Measurements from ENCODE around the gene CHST2.

DNA sequence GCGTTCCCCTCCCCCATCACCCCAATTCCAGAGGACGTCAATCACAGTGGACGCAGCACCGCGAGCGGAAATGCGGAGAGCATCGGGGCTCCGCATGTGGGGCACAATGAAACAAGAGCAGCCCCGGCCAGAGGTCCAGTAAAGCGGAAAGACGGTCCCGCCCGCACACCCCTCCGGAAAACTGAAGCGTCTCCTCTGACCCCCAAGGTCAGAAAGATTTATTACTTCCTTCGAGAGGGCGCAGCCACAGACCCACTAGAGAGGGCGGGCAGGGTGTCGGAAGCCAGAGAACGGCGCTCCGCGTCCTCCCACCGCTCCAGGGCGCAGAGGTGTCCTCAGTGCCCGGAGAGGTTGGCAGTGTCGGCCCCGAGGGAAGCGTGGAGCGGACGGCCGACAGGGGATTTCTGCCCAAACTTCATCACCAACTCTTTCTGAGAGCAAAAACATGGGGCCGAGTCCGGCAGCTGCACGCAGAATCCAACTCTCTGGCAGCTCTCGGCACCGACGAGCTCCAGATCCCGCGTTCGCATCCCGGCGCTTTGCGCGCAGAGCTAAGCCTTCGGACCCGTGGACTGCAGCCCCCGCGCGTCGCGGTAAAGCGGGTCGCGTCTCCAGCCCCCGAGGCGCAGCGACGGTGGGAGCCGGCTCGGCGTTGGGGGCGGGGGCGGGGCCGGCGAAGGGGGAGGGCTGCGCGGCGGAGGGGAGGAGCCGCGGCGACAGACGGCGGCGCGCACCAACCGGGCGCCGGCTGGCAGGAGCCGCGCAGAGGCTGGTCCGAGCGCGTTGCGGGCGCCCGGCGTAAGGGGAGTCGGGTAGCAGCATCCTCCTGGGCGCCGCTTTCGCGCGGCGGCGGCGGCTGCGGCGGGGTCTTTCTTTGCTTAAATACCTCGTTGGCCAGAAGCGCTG is at the start of gene CHST2:
- TF ChIP-seq GATA2 (IDR thresholded peaks at IDR 0.05; ENCODE audit: low read depth, low read length) (no peak), GATA3 (IDR thresholded peaks at IDR 0.05; ENCODE audit: low read depth, low read length) (no peak)
